GM21786 (cell line): ENCODE results near the gene HHAT.

Experiments
- ATAC-seq: cut with Tn5 transposase; IDR thresholded peaks from one replicate; pipeline ENCODE4 v1.9.1; 2021; ENCODE audit not compliant: unreplicated experiment

Gene HHAT

GRCh38 chr1:210437111-210437510, 108.4 kb downstream of the HHAT start:
- ATAC-seq = no peak

DNA sequence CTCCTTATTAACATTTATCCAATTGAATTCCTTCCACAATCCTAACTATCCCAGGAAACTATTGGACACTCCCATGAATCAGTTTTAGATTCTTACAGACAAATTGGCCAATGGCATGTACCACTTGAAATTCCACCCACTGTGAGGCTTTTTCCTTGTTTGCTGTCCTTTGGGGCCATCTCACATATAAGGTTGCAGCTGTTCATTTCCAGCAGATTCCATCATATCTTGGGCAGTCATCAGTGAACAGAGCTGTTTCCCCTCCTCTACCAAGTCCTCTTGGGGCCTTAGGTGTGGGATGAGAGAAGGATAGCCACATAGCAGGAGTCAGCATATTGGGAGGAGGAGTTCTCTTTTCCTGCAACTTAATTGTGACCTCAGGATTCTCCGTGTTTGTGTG, 109.1 kb downstream of the HHAT start:
- ATAC-seq = no peak

DNA sequence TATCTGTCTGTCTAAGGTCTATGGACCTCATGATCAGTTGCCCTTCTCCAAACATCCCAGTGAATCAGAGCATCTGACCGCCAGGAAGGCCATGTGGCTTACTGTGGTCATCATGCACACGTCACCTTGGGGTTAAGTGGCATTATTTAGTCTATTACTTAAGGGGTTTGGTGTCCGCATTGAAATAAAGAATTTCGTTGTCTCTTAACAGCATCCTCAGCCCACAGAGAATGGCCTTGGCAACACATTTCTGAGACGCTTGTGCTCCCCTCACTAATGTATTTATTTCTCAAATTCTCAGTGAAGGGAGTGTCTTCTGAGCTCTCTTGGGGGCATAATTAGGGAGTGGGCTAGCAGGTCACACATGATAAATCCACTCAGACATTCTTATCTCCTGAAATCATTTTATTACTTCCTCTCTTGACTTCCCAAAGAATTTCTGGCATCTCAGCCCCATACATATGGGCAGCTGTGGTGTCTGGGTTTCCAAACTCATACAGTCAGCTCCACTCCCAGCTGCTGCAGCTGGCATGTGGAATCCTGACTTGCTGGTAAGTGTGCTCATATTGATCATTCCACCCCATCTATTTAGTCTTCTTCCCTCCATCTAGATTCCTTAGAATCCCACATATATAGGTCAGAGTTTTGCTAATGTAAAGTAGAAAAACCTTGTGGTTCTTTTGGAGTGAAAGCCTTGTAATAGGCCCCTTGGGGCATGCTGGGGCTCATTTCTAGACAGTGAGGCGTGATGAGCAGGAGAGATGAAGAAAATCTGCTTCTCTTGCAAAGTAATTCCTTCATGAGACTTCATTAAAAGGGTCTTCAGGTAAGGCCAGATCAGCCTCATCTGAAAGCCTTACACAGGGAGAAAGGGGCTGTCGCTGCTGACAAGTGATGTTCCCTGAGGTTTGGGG, 110.5 kb downstream of the HHAT start:
- ATAC-seq = no peak

DNA sequence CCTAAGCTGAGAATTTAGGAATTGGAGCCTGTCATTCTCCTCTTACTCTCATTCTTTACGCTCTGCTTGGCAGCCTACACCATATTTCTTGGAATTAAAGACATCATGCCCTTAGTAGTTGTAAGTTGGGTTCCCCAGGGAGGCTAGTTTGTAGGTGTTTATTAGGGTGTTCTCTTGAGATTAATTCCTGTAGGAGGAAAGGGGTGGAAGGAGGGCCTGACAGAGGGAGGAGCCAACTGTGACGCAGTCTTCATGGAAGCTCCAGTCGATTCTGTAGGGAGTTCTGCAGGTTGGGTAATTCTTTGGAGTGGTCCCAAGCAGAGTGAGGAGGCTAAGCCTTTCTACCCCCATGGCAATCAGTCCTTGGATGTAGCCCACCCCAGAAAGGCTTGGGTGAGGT, 111.4 kb downstream of the HHAT start:
- no peak for ATAC-seq

GRCh38 chr1:210441028-210441427, 112.3 kb downstream of the HHAT start:
- ATAC-seq = no peak

GRCh38 chr1:210445485-210445884, 116.8 kb downstream of the HHAT start:
- no peak for ATAC-seq

- ATAC-seq = no peak
Observed at GRCh38 chr1:210445931-210446330, 117.2 kb downstream of the HHAT start.

- ATAC-seq = peak; percentile 83
Observed at GRCh38 chr1:210446479-210446878, 117.8 kb downstream of the HHAT start.

- no peak for ATAC-seq
Observed at GRCh38 chr1:210447456-210448057, 118.9 kb downstream of the HHAT start.

- no peak for ATAC-seq
Observed at GRCh38 chr1:210448297-210448892, 119.7 kb downstream of the HHAT start.

GRCh38 chr1:210455840-210456603, 127.3 kb downstream of the HHAT start:
- no peak for ATAC-seq

DNA sequence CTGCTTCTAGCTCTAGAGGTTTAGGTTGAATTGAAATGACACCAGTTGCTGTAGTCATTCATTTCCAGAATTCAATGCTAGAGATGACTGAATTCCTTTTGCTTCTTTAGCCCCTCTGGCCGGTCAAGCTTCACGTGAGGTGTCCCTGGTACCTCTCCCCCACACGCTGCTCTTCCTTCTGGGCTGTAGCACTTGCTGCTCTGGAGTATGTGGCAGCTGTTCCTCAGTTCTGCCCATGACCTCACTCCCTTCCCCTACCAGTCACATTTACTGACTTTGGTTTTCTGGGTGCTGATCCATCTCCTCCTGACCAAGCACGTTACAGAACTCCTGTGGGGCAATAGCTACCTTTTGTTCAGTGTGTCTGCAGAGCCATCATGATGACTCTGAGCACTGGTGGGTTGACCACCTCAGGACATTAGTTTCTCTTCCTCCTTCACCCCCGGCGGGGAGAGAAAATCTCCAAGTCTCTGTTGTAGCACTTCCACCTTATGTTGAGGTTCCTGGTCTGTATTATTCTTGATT, 128.1 kb downstream of the HHAT start:
- ATAC-seq = no peak

DNA sequence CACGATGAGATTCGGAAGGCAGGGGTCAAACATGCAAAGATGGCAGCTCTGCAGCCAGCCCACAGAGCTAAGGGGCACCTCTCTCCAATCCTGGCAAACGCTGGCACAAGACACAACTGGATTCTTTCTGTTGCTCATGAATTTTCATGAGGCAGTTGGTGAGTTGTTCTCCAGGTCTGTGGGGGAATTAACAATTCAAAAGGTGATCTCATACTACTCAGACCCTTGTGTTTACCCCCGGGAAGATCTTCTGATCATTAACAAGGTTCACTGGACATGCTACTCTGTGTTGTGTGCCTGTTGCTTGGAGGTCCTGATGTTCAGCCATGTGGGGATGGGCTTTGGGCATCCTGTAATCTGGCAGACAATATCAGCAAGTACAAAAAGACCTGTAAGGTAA, 128.9 kb downstream of the HHAT start:
- no peak for ATAC-seq

- ATAC-seq = no peak
Observed at GRCh38 chr1:210464519-210465039, 135.9 kb downstream of the HHAT start.

DNA sequence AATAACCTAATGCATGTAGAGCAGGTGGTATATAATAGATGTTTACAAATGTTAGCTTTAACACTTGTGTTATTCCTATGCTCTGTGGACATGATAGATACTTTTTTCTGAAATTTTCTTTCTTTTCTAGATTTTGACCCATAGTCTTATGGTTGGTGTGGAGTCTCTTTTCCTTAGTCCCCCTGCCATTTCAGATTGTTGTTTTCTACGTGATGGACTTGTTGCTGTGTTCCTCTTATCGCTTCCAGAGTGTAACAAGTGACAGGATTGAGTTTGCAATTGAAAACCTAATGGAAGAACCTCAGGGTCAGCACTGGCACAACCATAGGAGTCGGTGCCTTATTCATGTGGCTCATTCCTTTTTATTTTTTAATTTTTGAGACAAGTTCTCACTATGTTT, 136.4 kb downstream of the HHAT start:
- no peak for ATAC-seq

GRCh38 chr1:210467440-210468043, 138.8 kb downstream of the HHAT start:
- ATAC-seq = no peak

GRCh38 chr1:210469441-210469840, 140.7 kb downstream of the HHAT start:
- ATAC-seq = no peak

DNA sequence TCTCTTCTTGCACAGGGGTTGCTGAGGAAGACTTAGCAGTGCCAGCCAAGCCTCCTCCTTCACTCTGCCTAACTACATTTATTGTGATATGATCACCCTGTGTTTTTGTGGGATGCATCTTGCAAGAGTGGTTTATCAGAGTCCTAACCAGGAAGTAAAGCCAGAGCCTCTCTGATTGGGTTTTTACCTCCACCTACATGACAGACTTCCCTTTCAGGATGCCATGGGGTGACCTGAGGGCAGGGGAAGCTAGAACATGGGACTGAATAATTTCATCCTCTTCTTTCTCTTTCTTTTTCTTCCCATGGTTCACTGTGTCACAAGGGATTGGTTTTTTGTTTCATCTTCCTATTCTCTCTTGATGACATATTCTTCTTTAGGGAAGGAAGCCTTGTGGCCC, 146.6 kb downstream of the HHAT start:
- ATAC-seq = no peak

DNA sequence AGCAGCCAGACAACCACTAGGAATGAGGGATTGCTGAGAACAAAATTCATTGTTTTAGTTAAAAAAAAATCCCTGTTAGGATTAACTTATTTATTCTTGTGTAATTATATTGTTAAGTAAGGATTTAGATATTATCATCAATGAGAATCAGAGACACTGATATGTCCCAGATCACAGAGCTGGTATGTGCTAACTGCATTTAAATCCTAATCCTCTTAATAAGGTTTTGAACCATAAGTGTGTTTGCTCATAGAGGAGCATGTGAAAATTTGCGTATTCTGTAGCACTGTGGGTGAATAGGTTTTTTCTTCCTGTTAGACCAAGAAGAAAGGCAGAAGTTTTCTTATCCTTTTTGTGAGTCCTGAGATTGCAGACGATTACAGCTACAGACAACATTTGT, 147.1 kb downstream of the HHAT start:
- ATAC-seq = no peak

DNA sequence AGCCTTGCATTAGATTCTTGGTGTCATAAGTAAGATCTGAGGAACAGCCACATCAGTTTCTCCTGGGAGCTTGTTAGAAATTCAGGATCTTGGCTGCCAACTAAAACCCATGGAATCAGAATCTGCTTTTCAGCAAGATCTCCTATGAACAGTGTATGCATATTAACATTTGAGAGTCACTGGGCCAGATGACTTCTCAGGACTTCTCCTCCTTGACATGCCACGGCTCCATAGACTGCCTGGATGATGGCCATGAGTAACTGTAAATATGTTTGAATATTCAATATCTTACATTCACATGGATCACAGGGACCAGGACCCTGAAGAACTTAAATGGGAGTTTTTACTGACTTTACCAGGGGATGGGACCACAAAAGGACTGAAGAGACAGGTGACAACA, 148.0 kb downstream of the HHAT start:
- ATAC-seq = no peak
